A673 (cell line): Measurements from ENCODE around the gene CCS. TPM values are rescaled to one million over a fixed set of nuclear protein-coding genes. Genes with fewer than 3 reads are reported as not detected.

Source experiments
- BruUV-seq: library from RNA; stranded (reverse); fragments of 400-500 nt; replicated peaks from 2 replicates; lab custom pipeline; 2021; lab: Mats Ljungman, UMichigan
- CTCF ChIA-PET: fragments of 300-600 bp; sonication (Branson Sonifier 250); formaldehyde crosslinking; loops from one replicate; lab custom pipeline; 2022; ENCODE audit warnings: antibody characterized with exemption; lab: Charles Lee
- POLR2A ChIA-PET: fragments of 300-600 bp; sonication (Branson Sonifier 250); formaldehyde crosslinking; loops from one replicate; lab custom pipeline; 2022; ENCODE audit warnings: antibody characterized with exemption; ENCODE audit not compliant: low non-redundant PET; lab: Charles Lee
- DNase-seq: peaks from one replicate; pipeline ENCODE4 v3.0.0-alpha.2; 2015; ENCODE audit warnings: low spot score
- H3K27ac ChIP-seq: fragments of 200-600 bp; sonication (generic); 2 replicates; pipeline ENCODE4 v1.5.1; 2016; ENCODE audit warnings: mixed run types, low read depth, mild to moderate bottlenecking, mixed read lengths, antibody characterized with exemption, low read length; ENCODE audit not compliant: poor library complexity, severe bottlenecking
- H3K27me3 ChIP-seq: fragments of 200-600 bp; sonication (generic); replicated peaks from 2 replicates; pipeline ENCODE4 v1.6.1; 2017; ENCODE audit warnings: mixed run types, low read depth, mild to moderate bottlenecking, mixed read lengths, antibody characterized with exemption, low read length; ENCODE audit not compliant: insufficient read depth, poor library complexity
- H3K36me3 ChIP-seq: fragments of 200-600 bp; sonication (generic); 2 replicates; pipeline ENCODE4 v1.6.1; 2016; ENCODE audit warnings: mixed run types, mild to moderate bottlenecking, mixed read lengths, antibody characterized with exemption, low read length; ENCODE audit not compliant: insufficient read depth, poor library complexity, severe bottlenecking
- H3K4me1 ChIP-seq: fragments of 200-600 bp; sonication (generic); 2 replicates; pipeline ENCODE4 v1.6.1; 2017; ENCODE audit warnings: mixed run types, mild to moderate bottlenecking, mixed read lengths, antibody characterized with exemption, low read length; ENCODE audit not compliant: insufficient read depth, poor library complexity, severe bottlenecking
- H3K4me3 ChIP-seq: fragments of 200-600 bp; sonication (generic); 2 replicates; pipeline ENCODE4 v1.5.1; 2016; ENCODE audit warnings: low read depth, mixed run types, mild to moderate bottlenecking, mixed read lengths, low read length; ENCODE audit not compliant: poor library complexity, severe bottlenecking
- H3K9me3 ChIP-seq: fragments of 200-600 bp; sonication (generic); 2 replicates; pipeline ENCODE4 v1.6.1; 2016; ENCODE audit warnings: mixed run types, low read depth, mild to moderate bottlenecking, mixed read lengths, antibody characterized with exemption, low read length; ENCODE audit not compliant: poor library complexity, severe bottlenecking
- EZH2 ChIP-seq: fragments of 200-600 bp; sonication (generic); IDR thresholded peaks from 2 replicates; pipeline ENCODE4 v1.6.1; 2017; ENCODE audit warnings: borderline replicate concordance, low read depth, mild to moderate bottlenecking, mixed read lengths, antibody characterized with exemption, low read length; ENCODE audit not compliant: poor library complexity, severe bottlenecking
- intact Hi-C: fragments of 100-400 bp; cut with micrococcal nuclease; formaldehyde crosslinking; loops from one replicate; pipeline ENCODE4 v1.10.0; 2022; ENCODE audit not compliant: unreplicated experiment
- total RNA-seq: library from RNA; stranded (reverse); gene quantifications from 2 replicates; pipeline ENCODE4 v1.2.3, GENCODE V29; 2021
- TF ChIP-seq, protein P1 (sequence below): fragments of 300-800, 200-600 bp; sonication (generic); conservative IDR thresholded peaks from 2 replicates; pipeline ENCODE4 v1.5.1; 2017; ENCODE audit warnings: low read depth, mild to moderate bottlenecking, antibody characterized with exemption, low read length, moderate library complexity, mixed read lengths

The CCS gene
- total RNA-seq, 1 experiment from 2014 or later = 43.8 TPM

DNA sequence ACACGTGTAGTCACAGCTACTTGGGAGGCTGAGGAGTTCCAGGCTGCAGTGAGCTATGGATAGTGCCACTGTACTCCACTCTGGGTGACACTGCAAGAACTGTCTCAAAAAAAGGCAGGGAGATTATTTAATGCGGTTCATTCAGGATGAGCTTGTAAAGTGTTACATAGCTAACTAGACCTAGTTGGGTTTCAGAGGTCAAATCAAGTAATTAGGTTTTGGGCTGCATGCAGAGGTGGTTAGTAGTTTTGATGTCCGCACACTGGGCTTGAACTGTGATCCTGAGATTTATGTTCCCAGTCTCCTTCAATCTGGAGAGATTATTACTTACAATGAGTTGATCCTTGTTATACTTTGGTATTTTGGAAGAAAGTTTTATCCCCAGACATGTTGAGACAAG lies 43.4 kb downstream of the CCS start:
- DNase-seq = no peak
- Histone ChIP-seq H3K4me3 (no peak overlapping the region), H3K9me3 (no peaks in the 10 kb centered on the region), H3K27me3 (no peaks in the 10 kb centered on the region), H3K4me1 (peaks cover 24% of the 10 kb centered on the region), H3K36me3 (peaks cover 56% of the 10 kb centered on the region), H3K27ac (peak overlapping the region; percentile 38)
- intact Hi-C loops = no loop called here
- POLR2A ChIA-PET = interaction anchor here (0.6 kb wide), 1 partner anchor 39 kb away, joined by 3 read pairs; no protein-coding TSS in a partner anchor
- BruUV-seq = no TSS peak
- CTCF ChIA-PET = no interaction called here
- TF ChIP-seq, protein P1, sequence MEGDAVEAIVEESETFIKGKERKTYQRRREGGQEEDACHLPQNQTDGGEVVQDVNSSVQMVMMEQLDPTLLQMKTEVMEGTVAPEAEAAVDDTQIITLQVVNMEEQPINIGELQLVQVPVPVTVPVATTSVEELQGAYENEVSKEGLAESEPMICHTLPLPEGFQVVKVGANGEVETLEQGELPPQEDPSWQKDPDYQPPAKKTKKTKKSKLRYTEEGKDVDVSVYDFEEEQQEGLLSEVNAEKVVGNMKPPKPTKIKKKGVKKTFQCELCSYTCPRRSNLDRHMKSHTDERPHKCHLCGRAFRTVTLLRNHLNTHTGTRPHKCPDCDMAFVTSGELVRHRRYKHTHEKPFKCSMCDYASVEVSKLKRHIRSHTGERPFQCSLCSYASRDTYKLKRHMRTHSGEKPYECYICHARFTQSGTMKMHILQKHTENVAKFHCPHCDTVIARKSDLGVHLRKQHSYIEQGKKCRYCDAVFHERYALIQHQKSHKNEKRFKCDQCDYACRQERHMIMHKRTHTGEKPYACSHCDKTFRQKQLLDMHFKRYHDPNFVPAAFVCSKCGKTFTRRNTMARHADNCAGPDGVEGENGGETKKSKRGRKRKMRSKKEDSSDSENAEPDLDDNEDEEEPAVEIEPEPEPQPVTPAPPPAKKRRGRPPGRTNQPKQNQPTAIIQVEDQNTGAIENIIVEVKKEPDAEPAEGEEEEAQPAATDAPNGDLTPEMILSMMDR = no peak
- no peak for TF ChIP-seq EZH2

DNA sequence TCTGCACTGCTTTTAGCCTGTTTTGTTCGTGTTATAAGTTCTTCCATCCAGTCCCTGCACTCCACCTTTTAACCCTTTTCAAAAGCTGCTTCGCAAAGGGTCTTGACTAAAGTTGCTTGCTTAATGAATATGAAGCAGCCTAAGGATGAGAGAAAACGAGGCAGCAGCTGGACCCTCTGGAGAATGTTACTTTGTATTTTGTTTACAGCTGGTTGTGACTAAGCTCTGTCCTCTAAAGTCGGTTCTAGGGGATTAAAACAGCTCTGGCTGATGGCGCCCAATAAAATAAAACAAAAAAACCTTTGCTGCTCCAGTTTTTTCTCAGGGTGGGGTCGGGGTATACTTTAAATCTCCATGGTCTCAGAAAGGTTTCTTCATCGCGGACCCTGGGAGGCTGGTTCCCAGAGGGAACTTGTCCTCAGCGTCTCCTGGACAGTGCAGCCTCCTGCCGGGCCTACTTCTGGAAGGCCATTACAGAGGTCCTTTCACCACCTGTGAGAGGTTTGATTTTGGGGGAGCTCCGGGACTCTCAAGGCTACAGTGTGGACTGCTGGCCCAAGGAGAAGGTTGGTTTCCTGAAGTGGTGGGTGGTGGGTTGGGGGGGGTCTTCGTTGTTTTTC lies 44.7 kb downstream of the CCS start:
- TF ChIP-seq EZH2 = no peak
- TF ChIP-seq, protein P1 = no peak
- ChIA-PET CTCF (no interaction called here), POLR2A (interaction anchor here (0.6 to 1.7 kb wide), 3 partner anchors 9 to 40 kb away, joined by 4 to 6 read pairs (median 5); partner anchors contain the start of gene RBM4B)
- intact Hi-C loops = loop anchor here (2.0 kb wide), 1 partner anchor 21 kb away; the partner anchor contains the start of gene RBM14
- BruUV-seq = TSS peak; percentile 96
- DNase-seq = no peak
- peaks cover 36% of the 10 kb centered on the region for H3K4me1 ChIP-seq
- peak overlapping the region; percentile 78 for H3K27ac ChIP-seq
- H3K9me3 ChIP-seq = no peaks in the 10 kb centered on the region
- no peaks in the 10 kb centered on the region for H3K27me3 ChIP-seq
- peak overlapping the region; percentile 67 for H3K4me3 ChIP-seq
- peaks cover 57% of the 10 kb centered on the region for H3K36me3 ChIP-seq

GRCh38 chr11:66638177-66639065 lies 45.4 kb downstream of the CCS start, which contains the start of gene RBM4:
RBM4 (plus strand) TSS chr11:66638703; CDS start chr11:66639712, 1,009 bp downstream.
- CTCF ChIA-PET = interaction anchor here (0.6 to 0.7 kb wide), 3 partner anchors 25 to 801 kb away, joined by 3 to 4 read pairs (median 3); partner anchors contain the start of gene PELI3
- POLR2A ChIA-PET = interaction anchor here (0.6 to 1.7 kb wide), 7 partner anchors 10 to 217 kb away, joined by 3 to 7 read pairs (median 4); partner anchors contain the start of gene RBM4B
- Histone ChIP-seq H3K4me3 (peak within 1 kb of the TSS; percentile 67), H3K9me3 (no peaks in the 10 kb centered on the region), H3K36me3 (peaks cover 57% of the 10 kb centered on the region), H3K4me1 (peaks cover 44% of the 10 kb centered on the region), H3K27ac (peak within 1 kb of the TSS; percentile 95), H3K27me3 (no peaks in the 10 kb centered on the region)
- DNase-seq = peak; percentile 100
- TF ChIP-seq, protein P1 = no peak
- TF ChIP-seq EZH2 = no peak
- no TSS peak for BruUV-seq
- intact Hi-C loops = loop anchor here (2.0 kb wide), 1 partner anchor 22 kb away; the partner anchor contains the start of gene RBM14
